SW 1271 (cell line): ENCODE data around the gene ALDOA.
A peak's percentile ranks its signal among the peaks of the same experiment; 100 is the strongest.
"Not testable (repeated sequence)": the region's sequence is repeated elsewhere in the genome, so short reads cannot be mapped to it uniquely, and the experiment has no call there.

Source experiments
- DNase-seq, 2 experiments: peaks; one replicate each; lab custom pipeline; 2025; lab: John Stamatoyannopoulos, UW

ALDOA gene

DNA sequence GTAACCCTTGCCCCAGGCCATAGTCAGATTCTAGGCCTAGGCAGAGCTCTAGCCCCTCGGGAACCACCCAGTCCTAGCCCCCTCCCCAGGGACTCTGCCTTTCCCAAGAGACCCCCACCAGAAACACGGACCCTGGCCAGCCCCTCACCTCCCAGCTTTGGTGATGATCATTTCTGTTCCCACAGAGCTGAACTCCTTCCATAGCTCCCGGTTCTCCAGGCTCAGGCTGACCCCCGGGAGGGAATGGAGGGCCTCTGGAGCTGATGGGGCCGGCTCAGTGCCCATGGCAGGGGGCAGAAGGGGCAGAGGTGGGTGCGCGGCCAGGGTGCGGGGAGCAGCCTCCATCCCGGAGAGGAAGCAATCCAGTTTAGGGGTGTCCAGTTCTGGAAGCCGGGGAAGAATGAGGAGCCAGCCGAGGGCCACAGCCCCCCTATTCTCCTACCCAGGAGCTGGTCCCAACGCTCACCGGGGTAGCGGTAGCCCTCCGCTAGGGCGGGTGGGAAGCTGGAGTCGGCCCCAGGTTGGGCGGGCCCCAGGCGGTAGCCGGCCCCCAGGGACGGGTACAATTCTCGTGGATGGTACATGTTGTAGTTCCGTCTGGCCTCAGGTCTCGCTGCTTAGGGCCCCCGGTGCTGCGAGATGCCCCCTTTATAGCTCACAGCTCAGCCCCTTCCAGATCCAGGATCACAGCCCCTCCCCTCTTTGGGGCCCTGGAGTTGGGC lies 25.2 kb downstream of the ALDOA start:
- no peak for DNase-seq

DNA sequence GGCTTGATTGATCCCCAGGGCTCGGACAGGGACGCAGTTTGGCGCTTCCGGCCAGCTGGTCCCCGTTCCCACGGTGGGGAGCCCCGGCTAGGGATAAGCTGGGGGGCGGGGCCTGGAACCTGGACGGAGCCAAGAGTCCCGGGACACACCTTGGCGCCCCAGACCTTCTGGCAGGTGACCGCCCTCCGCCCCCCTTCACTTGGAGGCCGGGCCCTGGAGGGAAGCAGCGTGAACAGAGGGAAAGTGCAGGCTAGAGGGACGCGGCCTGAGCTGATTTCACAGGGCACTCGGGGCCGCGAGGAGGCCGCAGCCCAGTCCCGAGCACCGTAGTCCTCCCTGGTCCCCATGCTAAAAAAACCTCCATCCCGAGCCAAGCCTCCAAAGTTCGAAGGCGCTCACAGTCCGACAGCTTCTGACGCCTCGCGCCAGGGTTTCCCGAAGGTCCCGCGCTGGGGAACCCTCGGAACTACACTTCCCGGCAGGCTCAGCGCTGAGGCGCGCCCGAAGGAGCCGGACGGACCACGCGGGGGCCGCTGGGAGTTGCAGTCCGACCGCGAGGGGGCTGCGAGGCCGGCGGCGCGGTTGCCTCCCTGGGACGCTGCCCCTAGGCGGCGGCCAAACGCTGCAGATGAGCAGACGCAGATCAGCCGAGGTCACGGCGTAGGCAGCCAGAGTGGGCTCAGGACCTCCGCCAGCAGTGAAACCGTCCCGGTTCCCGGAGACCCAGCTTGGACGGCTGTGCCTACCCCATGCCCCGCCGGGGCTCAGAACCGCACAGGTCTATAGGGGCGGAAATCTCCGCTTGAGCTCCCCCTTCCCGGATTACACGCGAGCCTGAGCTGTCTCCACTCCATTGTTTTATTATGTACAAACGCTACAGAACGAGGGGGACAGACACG lies 26.2 kb downstream of the ALDOA start, which contains the start of gene TBX6:
Gene TBX6, minus strand, starts transcription at position 451 of the 899 bp plus-strand sequence. CDS start 731 bp downstream, outside the sequence.
- peak; percentile 58 to 85 for DNase-seq

DNA sequence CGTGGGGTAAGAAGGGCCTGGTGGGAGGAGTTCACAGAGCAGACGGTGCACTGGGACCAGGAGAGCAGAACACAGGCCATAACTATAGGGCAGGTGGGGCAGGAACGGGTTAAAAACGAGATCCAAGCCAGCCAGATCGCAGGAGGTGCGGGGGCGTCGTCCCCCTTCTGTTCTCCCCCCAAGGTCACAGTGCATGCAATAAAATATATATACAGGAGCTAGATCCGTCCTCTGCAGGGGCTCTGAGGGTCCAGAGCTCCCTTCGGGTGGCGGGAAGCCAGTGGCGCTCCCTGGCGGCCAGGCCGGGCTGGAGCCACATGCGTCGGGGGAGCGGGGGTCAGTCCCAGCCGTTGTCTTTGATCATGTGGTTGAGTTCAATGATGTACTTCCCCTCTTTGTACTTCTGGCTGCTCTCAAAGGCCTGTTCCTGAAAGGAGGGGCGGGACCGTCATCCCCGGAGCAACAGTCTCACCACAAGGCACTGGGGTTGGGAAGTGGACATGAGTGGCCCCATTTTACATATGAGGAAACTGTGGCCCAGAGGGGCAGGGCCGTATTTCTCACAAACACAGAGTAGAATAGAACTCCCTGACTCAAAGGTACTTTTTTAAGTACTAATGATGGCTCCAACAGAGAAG lies 26.9 kb downstream of the ALDOA start:
- no peak for DNase-seq

DNA sequence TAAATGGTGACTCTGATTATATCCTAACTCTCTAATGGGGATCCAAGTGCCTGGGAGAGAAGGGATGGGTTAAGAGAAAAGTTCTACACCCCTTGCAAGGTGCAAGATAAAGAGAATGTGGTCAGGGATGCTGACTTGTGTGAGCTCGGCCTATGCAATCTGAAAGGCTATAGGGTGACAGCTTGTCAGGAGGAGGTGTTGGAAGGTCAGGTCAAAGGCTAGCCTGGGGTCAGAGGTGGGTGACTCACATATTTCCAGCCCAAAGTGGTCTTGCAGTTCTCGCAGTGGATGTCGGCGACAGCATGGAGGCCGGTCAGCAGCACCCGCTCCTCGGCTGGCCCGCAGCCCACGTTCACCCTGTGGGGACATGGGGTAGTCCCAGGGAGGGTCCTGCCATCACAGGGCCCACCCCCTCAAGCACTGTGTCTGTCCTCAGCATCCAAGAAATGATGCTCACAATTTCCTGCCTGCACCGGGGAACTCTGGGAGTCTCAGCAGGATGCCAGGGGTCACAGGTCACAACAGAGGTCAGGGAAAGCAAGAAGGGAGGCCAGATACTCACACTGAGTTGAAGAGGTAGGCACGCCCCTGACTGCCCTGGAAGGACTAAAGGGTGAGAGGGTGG lies 29.1 kb downstream of the ALDOA start:
- no peak for DNase-seq

DNA sequence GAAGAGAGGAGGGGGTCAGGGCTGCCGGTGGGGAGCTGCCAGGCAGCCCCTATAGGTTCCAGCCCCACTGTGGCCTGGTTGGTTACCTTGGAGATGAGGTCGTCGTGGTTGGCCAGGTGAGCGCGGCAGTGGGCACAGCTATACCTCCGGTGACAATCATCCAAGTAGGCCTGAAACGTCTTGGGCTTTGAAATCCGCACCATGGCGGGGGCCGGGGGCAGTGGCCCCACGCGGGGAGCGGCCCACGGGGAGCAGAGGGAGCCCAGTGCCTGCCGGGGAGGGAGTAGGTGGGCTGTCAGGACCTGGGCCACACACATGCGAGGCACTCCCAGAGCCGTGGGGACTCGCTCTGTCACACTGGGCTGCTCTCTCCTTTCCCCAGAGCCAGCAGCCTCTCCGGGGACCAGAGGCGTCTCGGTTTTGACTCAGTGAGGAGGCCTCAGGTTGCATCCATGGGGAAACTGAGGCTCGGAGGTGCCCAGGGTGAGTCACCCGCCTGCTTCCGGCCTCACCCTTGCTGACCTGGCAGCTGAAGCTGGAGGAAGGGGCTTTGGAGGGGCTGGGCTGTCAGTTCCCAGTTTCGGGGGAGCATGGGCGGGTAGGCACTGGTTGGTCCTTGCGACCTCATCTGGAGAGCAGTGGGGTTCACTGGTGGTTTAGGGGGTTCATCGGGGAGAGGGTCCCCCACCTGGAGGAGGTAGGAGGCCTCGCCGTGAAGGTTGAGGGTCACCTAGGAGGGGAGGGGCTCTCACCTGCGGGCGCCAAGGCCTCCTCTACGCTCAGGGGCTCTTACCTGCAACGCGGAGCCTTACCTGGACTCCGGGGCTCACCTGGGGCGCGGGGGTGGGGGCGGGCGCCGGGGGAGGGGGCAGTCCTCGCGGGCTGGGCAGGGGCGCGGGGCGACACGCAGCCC lies 29.9 kb downstream of the ALDOA start:
- no peak for DNase-seq

DNA sequence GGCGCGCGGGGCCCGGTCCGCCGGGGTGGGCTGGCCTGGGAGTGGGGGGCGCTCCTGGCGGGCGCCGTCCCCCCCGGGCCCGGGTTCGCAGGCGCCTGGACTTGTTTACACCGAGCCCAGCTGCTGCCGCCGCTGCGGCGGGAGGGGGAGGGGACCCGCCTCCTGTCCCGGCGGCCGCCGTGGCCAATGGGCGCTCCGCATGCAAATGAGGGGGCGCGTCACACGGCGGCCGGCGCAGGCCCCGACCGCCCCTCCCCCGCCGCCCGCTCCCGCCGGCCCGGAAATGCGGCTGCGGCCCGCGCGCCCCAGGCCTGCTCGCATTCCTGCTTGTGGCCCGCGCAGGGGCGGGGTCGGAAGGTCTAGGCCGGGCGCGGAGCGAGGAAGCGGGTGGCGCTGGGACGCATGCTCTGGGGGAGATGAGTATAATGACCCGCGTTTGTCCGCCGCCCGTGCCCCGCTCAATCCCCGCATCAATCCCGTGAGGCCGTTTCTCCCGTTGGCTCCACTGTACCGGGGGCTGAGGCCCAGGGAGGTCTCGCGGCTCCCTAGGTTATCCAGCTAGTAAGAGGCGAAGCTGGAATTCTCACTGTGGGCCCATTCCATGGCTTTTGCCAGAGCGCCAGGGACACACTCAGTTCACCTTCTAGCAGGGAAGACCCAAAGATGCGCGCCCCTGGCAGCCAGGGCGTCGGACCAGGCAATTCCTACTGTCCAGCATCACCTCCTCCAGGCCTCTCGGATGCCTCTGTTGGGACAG lies 30.7 kb downstream of the ALDOA start, which contains the start of gene YPEL3:
Gene YPEL3, minus strand, starts transcription at position 109 of the 757 bp plus-strand sequence. CDS start 731 bp downstream, outside the sequence.
- no peak for DNase-seq

DNA sequence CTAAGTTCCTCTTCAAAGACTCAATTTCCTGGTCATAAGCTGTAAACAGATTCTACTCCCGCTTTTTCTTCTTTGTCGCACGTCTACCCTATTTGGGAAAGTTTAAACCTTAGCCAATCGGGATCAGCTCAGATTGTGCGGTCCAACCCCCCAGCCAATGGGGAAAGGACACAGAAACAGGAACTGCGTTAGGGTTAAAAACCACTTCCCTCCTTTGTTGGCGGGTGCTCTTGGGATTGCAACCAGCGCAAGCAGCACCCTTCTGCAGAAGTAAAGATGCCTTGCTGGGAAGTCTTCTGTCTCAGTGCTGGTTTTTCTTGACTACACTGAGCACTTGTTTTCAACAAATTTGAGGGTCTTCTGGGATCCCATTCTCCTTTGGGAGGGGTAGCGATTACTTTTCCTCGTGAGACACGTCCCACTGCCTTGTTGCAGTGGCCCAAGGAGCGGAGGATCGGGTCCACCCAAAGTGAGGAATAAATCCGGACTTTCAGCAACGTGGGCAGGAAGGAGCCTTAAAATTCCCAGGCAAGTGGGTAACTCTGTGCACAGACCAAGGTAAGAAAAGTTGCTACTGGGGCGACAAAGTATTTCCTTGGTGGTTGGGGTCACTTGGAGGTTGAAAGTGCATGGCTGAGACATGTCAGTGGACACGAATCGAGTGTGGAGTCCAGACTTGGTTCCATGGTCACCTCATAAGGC lies 31.5 kb downstream of the ALDOA start:
- DNase-seq = no peak

DNA sequence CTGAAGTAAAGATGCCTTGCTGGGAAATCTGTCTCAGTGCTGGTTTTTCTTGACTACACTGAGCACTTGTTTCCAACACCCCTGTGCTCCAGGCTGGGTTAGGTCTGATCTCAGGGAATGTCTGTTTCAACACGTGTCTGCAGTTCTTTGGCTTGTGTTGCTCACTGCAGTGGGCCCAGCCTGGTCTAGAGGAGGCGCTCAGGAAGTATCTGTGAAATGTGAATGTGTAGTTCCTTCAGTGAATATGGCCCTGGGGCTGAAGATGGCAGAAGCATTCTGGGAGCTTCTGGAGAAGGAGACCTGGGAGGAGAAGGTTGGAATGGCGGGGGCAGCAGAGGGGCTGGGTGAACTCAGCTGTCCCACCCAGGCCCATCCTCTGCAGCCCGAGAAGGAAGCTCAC lies 38.5 kb downstream of the ALDOA start:
- DNase-seq = no peak

DNA sequence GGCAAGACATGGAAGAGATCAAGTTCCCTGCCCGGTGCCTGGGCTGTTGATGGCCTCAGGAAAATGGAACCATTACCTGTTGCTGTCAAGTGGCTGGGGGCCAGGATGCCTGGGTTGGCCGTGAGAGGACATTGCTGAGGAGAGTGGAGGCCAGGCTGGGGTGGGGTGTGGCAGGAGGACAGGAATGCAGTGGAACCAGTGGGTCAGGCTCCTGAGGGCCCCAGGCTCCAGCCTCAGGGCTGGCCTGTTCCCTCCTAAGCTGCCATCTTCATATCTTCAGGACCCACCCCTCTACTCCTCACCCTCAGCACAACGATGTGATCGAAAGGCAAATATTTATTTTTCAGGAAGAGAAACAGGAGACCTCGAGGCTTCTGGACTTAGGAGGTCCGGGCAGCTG lies 38.9 kb downstream of the ALDOA start:
- DNase-seq = no peak

DNA sequence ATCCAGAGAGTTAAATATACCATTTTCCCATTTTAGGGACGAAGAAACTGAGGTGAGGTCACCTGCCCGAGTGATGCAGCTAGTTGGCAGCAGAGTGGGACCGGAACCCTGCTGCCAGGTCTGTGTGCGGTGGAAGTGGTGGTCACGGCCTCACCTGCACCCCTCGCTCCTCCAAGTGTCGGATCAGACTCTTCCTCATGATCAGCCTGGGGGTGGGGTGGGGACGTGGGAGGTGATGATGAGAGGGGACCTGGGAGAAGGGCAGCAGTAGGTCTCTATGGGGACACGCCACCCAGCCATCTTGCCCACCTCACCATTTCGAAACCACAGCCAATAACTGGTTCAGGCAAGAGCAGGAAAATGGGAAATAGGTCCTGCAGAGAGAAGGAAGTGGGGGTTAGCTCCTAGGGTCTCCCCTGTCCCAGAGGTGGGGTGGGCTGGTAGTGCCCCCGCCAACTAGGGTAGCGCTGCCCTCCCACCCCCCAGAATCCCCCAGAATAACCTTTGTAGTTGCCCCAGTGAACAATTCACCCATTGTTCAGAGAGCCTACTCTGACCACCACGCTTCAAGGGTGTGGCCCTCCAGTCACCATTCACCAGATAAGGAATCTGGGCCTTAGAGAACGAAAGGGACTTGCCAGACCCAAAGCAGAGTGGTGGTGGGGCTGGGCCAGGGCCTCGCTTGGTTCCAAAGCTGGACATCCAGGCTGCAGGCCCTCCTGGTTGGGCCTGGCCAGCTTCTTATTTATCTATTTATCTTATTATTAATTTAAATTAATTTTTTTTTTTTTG lies 42.7 kb downstream of the ALDOA start:
- DNase-seq = no peak

DNA sequence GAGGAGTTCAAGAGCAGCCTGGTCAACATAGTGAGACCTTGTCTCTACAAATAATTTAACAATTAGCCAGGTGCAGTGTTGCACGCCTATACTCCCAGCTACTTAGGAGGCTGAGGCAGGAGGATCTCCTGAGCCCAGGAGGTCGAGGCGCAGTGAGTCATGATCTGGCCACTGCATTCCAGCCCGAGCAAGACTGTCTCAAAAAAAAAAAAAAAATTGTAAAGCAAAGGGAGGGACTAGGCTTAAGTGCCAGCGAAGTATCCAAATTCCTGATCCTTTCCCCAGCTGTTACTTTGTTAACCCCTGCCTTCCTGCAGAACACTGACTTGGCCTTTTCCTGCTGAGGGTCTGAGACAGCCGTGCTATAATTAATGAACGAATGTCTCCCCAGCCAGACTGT lies 45.1 kb downstream of the ALDOA start:
- peak in 1 of 2 experiments; percentile 14 for DNase-seq

DNA sequence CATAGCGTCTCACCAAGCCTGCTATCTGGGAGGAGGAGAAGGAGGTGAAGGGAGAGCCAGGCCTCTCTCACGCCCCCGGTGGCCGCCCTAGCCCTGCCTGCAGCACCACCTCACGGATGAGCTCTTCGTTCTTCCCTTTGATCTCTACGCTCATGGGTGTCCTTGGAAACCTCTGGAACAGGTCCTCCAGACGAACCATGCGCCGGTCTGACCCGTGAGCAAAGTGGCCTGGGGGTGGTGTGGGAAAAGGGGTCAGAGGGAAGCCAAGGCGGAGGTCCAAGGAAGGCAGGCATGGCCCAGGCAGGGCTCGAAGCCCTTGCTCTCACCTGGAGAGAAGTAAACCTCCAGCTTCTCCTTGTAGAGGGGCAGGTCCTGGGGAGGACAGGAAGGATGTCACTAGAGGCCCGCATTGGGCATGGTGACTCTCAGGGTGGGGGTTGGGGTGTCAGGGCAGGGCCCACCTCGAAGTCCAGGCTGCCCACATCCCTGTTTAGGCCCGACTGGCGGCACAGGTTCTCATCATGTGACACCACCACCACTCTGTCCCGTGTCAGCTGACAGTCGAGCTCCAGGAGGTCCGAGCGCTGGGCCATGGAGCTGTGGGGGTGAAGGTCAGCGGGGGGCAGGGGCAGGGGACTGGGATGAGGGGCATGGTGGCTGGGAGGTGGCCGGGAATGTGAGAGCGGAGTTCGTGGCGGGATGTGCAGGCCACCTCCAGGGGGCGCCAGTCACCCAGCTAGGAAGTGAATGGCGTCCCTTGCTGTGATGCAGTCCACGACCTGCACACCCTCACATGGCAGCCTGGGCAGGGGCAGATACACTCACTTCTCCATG lies 46.9 kb downstream of the ALDOA start:
- peak in 1 of 2 experiments; percentile 20 for DNase-seq

DNA sequence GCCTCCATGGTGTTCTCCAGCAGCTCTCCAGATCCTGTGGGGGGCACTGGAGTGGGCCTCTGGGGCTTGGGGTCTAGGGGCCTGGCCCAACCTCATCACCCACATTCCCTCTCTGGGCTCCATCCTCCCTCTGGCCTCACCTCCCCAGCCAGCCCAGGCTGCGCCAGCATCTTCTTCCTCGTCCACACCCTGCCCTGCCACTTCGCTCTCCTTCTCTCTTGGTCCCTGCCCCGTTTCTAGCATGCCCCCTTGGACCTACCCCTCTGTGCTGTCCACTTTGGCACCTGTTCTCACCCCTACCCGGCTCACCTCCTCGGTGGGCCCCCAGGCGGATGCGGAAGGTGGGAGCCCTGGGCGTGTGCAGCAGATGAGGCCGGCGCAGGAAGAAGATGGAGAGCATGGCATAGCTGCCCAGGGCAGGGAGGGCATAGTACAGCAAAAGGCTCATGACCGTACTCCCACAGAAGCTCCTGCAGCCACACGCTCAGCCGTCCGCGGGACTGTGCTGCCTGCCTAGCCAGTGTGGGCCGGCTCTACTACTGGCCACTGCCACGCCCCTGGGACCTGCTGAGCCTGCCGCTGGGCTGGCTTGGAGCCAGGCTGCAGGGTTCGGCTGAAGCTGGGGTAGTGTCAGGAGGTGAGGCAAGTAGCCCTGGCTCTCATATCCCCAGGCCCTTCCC lies 47.6 kb downstream of the ALDOA start, which contains the start of gene GDPD3:
Gene GDPD3, minus strand, starts transcription at position 507 of the 680 bp plus-strand sequence. Its CDS starts 59 bp downstream, at position 448.
- DNase-seq = no peak

DNA sequence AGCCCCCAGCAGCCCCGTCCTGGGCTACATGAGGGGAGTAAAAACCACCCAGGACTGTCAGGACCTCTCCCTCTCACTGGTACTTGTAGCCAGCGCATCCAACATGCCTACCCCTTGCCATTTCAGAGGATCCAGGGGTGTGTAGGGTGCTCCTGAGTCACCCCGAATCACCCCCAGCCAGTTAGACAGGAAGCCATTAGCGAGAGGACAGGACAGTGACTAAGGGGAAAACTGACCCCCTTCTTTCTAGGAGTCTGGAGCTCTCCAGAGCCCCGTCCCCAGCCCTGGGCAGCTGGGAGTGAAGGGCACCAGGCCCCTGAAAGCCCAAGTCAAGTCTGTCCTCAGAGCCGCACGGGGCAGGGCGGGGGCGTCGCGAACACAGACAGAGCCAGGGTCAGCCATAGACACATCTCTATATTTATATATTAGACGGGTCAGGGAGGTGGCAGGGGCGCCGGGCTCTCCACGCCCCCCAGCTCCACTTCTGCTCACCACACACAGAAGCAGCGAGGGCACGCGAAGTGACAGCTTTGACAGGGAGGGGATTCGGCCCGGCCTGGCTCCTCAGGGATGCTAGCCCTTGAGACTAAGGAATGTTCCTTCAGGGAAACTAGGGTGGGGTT lies 48.3 kb downstream of the ALDOA start:
- no peak for DNase-seq

DNA sequence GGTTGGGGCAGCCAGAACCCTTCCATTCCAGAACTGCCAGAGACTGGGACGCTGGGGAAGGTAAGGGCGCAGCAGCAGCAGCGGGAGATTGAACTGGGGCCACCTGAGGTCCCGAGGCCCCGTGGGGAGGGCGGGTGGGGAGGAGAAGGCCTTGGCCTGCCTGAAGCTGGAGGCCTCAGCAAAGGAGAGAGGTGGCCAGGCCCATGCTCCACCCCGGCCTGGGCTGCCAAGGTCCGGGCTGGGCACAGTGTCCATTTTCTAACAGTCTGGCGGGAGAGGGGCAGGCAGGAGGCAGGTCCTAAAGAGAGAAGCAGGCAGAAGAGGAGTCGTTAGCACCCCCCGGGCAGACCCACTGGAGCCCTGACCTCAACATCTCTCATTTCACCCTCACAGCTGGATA lies 48.9 kb downstream of the ALDOA start:
- DNase-seq = no peak

DNA sequence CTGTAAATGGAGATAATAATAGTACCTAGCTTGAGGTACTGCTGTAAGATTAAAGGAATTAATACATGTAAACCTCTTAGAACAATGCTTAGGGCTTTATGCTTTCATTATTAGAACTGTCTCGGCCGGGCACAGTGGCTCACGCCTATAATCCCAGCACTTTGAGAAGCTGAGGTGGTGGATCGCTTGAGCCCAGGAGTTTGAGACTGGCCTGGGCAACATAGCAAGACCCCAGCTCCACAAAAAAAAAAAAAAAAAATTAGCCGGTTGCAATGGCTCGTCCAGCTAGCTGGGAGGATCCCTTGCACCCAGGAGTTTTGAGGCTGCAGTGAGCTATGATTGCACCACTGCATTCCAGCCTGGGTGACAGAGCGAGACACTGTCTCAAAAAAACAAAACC lies 49.3 kb downstream of the ALDOA start:
- DNase-seq = not testable (repeated sequence)

DNA sequence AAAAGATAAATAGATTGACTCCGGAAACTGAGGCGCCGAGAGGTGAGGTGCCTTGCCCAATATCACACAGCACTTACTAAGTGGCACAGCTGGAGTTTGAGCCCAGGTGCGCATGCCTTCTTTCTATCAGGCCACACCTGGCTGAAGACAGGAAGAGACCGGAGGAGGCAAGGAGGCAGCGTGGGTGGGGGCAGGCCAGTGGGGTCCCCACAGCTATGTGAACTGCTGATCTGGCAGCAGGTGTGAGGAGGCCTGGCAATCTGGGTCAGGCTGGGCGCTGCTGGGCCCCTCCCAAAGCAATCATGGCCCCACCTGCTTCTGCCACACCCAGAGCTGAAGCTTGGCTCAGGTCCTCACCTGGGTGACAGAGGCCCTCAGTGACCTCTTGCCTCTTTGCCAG lies 49.7 kb downstream of the ALDOA start:
- no peak for DNase-seq
